ENCODE results near the gene NEK3.

DNA sequence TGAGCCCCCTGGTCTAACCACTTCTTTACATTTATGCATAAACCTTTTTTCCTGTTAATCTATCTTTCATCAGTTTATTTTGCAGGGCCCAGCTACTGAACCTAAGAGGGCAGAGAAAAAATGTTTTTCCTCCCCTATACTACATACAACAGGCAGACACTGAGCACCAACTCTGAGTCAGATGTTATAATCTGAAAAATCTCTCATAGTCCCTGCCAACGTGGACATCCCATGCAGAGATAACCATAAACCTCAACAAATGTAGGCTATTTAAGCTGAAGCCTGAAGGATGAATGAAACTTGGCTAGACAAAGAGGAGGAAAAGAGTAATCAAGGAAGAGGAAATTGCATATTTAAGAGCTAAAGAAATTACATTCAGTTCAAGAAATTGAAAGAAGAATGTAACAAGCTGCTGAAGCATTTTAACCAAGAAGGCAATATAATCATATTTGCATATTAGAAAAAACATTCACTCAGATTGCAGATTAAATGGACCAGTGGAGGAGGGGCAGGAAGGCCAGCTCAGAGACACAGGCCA is 2.6 kb downstream of the NEK3 start:
- TF ChIP-seq, protein P1, sequence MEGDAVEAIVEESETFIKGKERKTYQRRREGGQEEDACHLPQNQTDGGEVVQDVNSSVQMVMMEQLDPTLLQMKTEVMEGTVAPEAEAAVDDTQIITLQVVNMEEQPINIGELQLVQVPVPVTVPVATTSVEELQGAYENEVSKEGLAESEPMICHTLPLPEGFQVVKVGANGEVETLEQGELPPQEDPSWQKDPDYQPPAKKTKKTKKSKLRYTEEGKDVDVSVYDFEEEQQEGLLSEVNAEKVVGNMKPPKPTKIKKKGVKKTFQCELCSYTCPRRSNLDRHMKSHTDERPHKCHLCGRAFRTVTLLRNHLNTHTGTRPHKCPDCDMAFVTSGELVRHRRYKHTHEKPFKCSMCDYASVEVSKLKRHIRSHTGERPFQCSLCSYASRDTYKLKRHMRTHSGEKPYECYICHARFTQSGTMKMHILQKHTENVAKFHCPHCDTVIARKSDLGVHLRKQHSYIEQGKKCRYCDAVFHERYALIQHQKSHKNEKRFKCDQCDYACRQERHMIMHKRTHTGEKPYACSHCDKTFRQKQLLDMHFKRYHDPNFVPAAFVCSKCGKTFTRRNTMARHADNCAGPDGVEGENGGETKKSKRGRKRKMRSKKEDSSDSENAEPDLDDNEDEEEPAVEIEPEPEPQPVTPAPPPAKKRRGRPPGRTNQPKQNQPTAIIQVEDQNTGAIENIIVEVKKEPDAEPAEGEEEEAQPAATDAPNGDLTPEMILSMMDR (IDR thresholded peaks at IDR 0.05): no peak
- no peak for TF ChIP-seq POLR2A (IDR thresholded peaks at IDR 0.05)
- TF ChIP-seq POLR2AphosphoS5 (IDR thresholded peaks at IDR 0.05): no peak

Data from upper lobe of left lung (tissue), 4 donors.